ENCODE results near the gene DOCK2. TPM values are rescaled to one million over a fixed set of nuclear protein-coding genes. Genes with fewer than 3 reads are reported as not detected.

Gene DOCK2
- total and polyA plus RNA-seq, 2 of the 8 experiments (the other 6 are each of a cell fraction or from before 2014, with no cell fraction given) = 3.9 to 5.7 TPM

DNA sequence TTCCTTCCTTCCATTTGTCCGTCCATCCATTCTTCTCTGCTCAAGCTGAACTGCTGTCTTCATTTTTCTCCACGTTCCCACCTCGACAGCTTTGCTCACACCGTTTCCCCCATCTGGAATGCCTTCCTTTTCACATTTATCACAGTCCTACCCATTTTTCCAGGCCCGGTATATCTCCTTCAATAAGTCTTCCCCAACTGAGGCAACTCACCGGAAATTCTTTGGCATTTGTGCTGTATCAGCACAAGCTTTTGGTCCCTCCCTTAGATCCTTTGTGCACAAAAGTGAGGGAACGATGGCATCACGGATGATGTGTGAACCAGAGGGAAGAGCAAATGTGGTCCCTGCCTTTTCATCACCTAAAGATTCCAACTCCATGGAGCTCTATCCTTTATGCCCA lies 388.8 kb downstream of the DOCK2 start (continued):
- TF ChIP-seq, protein P1, sequence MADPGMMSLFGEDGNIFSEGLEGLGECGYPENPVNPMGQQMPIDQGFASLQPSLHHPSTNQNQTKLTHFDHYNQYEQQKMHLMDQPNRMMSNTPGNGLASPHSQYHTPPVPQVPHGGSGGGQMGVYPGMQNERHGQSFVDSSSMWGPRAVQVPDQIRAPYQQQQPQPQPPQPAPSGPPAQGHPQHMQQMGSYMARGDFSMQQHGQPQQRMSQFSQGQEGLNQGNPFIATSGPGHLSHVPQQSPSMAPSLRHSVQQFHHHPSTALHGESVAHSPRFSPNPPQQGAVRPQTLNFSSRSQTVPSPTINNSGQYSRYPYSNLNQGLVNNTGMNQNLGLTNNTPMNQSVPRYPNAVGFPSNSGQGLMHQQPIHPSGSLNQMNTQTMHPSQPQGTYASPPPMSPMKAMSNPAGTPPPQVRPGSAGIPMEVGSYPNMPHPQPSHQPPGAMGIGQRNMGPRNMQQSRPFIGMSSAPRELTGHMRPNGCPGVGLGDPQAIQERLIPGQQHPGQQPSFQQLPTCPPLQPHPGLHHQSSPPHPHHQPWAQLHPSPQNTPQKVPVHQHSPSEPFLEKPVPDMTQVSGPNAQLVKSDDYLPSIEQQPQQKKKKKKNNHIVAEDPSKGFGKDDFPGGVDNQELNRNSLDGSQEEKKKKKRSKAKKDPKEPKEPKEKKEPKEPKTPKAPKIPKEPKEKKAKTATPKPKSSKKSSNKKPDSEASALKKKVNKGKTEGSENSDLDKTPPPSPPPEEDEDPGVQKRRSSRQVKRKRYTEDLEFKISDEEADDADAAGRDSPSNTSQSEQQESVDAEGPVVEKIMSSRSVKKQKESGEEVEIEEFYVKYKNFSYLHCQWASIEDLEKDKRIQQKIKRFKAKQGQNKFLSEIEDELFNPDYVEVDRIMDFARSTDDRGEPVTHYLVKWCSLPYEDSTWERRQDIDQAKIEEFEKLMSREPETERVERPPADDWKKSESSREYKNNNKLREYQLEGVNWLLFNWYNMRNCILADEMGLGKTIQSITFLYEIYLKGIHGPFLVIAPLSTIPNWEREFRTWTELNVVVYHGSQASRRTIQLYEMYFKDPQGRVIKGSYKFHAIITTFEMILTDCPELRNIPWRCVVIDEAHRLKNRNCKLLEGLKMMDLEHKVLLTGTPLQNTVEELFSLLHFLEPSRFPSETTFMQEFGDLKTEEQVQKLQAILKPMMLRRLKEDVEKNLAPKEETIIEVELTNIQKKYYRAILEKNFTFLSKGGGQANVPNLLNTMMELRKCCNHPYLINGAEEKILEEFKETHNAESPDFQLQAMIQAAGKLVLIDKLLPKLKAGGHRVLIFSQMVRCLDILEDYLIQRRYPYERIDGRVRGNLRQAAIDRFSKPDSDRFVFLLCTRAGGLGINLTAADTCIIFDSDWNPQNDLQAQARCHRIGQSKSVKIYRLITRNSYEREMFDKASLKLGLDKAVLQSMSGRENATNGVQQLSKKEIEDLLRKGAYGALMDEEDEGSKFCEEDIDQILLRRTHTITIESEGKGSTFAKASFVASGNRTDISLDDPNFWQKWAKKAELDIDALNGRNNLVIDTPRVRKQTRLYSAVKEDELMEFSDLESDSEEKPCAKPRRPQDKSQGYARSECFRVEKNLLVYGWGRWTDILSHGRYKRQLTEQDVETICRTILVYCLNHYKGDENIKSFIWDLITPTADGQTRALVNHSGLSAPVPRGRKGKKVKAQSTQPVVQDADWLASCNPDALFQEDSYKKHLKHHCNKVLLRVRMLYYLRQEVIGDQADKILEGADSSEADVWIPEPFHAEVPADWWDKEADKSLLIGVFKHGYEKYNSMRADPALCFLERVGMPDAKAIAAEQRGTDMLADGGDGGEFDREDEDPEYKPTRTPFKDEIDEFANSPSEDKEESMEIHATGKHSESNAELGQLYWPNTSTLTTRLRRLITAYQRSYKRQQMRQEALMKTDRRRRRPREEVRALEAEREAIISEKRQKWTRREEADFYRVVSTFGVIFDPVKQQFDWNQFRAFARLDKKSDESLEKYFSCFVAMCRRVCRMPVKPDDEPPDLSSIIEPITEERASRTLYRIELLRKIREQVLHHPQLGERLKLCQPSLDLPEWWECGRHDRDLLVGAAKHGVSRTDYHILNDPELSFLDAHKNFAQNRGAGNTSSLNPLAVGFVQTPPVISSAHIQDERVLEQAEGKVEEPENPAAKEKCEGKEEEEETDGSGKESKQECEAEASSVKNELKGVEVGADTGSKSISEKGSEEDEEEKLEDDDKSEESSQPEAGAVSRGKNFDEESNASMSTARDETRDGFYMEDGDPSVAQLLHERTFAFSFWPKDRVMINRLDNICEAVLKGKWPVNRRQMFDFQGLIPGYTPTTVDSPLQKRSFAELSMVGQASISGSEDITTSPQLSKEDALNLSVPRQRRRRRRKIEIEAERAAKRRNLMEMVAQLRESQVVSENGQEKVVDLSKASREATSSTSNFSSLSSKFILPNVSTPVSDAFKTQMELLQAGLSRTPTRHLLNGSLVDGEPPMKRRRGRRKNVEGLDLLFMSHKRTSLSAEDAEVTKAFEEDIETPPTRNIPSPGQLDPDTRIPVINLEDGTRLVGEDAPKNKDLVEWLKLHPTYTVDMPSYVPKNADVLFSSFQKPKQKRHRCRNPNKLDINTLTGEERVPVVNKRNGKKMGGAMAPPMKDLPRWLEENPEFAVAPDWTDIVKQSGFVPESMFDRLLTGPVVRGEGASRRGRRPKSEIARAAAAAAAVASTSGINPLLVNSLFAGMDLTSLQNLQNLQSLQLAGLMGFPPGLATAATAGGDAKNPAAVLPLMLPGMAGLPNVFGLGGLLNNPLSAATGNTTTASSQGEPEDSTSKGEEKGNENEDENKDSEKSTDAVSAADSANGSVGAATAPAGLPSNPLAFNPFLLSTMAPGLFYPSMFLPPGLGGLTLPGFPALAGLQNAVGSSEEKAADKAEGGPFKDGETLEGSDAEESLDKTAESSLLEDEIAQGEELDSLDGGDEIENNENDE (IDR thresholded peaks at IDR 0.05; ENCODE audit: insufficient replicate concordance, low read length) = no peak
- TF ChIP-seq RFX5 (IDR thresholded peaks at IDR 0.05; ENCODE audit: borderline replicate concordance, low read depth, low read length) = no peak
- TF ChIP-seq TAF1 (IDR thresholded peaks at IDR 0.05; ENCODE audit: low read depth, low read length) = no peak
- TF ChIP-seq SIRT6 (IDR thresholded peaks at IDR 0.05; ENCODE audit: low read length) = no peak
- TF ChIP-seq BCL11A (IDR thresholded peaks at IDR 0.05; ENCODE audit: low read depth in 2 of 2, low read length in 2 of 2) = no peak
- no peak for TF ChIP-seq EGR1 (IDR thresholded peaks at IDR 0.05; ENCODE audit: borderline replicate concordance, low read depth, low read length)
- no peak for TF ChIP-seq TEAD4 (IDR thresholded peaks at IDR 0.05; ENCODE audit: low read depth, low read length)
